ENCODE measurements around the gene TM9SF3.
"Not testable (repeated sequence)": the region's sequence is repeated elsewhere in the genome, so short reads cannot be mapped to it uniquely, and the experiment has no call there.

TM9SF3 gene

DNA sequence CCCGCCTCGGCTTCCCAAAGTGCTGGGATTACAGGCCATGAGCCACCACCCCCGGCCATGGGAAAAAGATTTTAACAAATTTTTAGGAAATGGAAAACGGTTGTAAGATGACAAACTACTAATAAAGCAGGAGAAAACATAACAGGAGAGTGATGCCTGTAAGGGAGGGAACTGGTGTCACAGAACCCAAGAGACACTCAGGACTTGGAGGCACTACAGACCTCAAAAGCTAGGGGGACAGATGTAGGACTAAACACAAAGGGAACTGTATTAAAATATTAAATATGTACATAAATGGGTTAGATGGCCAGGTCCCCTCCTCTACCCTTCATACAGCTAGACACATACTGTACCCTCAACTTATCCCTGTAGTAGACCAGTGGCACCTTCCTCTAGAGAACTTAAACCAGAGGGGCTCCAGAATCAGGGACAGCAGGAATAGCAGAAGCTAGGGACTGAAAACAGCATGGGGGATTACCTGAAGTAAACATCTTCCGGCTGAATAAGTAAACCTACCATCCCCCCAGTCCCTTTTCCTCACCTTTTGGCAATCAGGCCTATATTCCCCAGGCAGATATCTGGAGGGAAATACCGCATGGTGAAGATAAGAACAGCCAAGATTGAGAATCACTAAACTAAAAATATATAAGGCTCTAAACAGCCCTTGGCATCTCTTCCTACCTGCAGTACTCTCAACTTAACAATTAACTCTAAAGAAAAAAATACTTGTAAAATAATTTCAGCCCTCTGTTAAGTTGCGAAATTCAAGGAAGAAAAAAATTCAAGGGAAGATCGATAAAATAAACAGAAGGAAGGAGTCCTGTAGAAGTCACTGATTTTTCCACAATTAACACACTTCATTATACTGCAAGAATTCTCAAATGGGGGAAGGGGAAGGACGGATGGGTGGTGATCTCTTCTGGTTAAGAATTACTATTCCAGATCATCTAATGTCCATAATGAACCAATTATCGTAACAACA is 15.5 kb downstream of the TM9SF3 start:
- in situ Hi-C loops (cut with MboI; ENCODE audit: low sequenced_read_pairs) = no loop called here

DNA sequence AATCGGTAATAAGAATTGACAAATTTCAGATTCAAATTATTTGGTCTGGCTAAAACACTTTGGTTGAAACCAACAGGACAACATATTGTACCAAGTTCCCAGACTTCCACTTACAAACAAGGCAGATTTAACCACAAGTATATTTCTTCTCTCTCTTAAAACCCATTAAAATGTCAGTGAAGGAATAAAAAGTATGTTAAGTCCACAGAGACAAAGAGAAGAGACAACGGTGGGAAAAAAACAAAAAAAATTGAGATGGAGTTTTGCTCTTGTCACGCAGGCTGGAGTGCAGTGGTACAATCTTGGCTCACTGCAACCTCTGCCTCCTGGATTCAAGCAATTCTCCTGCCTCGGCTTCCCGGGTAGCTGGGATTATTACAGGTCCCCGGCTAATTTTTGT is 16.3 kb downstream of the TM9SF3 start:
- in situ Hi-C loops (cut with MboI; ENCODE audit: low sequenced_read_pairs) = no loop called here

DNA sequence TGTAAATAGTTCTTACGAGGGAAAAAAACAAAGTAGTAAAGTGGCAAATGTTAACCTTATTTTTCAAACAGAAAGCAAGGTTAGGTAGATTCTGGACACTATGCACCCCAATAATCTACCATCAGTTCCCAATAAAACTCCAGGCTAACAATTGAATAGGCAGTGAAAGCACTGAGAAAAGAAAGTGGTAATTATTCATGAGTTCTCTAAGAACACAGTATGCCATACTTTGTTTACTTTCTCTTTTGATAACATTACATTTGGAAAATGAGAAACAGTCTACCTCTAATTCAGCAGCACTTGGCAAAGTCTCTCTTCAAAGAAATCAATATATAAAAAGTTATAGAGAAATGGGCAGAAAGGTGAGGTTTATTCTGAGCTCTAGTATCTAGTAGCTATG is 18.4 kb downstream of the TM9SF3 start:
- in situ Hi-C loops (cut with MboI; ENCODE audit: low sequenced_read_pairs) = no loop called here

DNA sequence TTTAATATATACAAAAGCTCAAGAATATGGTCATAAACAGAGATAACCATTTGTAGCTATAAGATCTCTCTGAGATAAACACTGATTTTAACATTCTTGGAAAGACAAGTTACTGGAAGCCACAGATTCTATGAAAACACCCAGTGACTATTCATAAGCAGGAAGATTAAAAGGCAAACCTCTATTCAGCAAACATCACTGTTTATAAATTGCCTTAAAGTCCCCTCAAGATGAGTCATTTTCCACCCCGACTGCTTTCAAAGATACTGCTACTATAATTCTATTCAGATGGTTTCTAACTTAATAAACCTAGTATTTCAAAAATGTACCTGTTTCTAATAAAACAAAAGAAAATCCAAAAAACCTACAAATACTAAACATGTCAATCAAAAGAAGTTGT is 21.0 kb downstream of the TM9SF3 start:
- in situ Hi-C loops (cut with MboI; ENCODE audit: low sequenced_read_pairs) = no loop called here

DNA sequence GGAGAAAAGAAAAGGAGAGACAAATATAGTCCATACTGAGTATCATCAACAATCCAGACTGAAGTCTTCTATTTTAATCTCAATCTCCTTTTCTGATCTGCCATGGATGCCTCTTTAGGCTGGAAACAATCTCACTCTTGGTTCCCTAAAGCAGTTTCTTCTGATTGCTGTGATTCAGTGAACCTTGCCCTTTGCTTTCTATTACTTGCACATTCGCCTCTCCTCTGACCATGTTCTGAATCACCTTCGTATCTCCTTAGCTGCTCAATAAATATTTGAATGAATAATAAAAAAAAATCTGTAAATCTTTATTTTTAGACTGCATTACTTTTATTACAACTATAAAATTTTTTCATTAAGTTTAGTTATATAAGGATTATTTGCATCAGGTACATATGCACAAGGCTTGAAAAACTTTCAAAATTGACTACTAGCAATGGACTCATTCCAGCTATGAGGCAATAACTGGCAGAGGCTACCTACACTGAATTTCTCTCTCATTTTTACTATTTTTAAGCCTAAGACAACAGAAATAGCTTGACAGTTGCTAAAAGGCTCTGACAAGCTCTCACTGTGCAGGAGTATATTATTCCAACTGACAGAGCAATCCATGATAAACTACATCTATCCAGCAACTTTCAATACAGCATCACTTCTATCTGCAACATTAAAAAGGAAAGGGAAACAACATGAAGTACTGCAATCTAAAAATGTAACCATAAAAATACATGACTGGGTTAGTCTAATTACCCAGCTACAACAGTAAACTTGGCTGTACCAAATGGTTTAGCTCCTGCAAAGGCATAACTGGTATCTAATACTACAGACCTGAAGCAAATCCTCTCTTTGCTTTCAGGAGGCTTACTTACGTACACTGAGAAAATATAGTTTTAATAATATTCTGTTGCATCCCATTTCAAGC is 25.6 kb downstream of the TM9SF3 start:
- in situ Hi-C loops (cut with MboI; ENCODE audit: low sequenced_read_pairs) = no loop called here

DNA sequence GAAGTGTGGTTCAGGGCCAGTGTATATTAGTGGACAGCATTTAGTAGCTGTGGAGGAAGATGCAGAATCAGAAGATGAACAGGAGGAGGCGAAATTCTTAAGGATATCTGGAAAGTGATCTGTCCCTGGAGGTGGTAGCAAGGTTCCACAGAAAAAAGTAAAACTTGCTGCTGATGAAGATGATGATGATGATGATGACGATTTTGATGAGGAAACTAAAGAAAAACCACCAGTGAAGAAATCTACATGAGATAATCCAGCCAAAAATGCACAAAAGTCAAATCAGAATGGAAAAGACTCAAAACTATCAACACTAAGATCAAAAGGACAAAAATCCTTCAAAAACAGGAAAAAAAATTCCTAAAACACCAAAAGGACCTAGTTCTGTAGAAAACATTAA is 26.3 kb downstream of the TM9SF3 start:
- in situ Hi-C loops (cut with MboI; ENCODE audit: low sequenced_read_pairs) = no loop called here

DNA sequence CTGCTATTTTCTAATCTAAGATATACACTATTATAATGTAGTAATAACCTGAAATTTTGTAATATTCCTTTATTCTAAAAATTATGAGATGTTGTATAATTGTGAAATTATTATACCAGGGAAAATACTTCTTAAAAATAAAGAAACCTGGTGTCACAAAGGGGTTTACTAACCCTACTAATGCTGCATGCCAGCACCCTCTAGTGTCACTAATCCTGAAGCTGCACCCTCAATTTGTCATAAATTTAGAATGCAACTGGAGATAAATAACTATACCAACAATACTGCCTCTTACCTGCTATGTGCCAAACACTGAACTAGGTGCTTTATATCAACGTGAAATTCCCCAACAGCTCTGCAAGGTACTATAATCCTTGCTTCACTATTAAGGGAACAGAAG is 30.8 kb downstream of the TM9SF3 start:
- in situ Hi-C loops (cut with MboI; ENCODE audit: low sequenced_read_pairs) = no loop called here

DNA sequence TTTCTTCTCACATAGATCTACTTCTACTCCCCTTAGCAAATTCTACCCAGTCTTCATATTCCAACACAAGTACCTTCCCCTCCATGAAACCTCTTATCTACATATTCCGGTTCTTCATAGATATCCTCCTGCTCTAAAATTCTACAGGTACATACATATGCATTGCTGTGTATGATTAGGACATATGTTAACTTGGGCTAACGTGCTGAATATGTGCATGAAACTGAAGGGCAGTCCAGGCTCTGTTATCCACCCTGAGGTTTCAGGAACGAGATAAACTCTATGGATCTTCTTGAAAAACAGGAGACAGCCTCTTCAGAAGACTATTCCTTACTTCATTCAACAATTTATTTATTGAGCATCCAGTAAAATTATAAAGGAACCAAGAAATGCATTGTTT is 31.5 kb downstream of the TM9SF3 start:
- in situ Hi-C loops (cut with MboI; ENCODE audit: low sequenced_read_pairs) = no loop called here

DNA sequence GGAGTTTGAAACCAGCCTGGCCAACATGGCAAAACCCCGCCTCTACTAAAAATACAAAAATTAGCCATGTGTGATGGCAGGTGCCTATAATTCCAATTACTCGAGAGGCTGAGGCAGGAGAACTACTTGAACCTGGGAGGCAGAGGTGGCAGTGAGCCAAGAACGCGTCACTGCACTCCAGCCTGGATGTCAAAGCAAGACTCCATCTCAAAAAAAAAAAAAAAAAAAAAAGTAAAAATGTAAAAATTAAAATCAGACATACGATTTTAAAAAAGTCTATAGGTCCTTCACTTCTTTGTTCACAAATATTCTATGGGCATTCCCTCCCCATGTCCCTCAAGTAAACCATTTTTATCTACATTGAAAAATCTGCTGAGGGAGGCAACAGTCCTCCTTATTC is 38.2 kb downstream of the TM9SF3 start:
- in situ Hi-C loops (cut with MboI; ENCODE audit: low sequenced_read_pairs) = no loop called here

DNA sequence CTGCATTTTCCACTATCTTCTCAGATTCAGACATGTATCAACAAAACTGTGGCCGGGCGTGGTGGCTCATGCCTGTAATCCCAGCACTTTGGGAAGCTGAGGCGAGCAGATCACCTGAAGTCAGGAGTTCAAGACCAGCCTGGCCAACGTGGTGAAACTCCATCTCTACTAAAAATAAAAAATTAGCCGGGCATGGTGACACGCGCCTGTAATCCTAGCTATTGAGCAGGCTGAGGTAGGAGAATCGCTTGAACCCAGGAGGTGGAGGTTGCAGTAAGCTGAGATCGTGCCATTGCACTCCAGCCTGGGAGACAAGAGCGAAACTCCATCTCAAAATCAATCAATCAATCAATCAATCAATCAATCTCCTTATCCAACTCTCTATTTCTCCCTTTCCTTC is 41.3 kb downstream of the TM9SF3 start:
- in situ Hi-C loops (cut with MboI; ENCODE audit: low sequenced_read_pairs) = not testable (repeated sequence)

DNA sequence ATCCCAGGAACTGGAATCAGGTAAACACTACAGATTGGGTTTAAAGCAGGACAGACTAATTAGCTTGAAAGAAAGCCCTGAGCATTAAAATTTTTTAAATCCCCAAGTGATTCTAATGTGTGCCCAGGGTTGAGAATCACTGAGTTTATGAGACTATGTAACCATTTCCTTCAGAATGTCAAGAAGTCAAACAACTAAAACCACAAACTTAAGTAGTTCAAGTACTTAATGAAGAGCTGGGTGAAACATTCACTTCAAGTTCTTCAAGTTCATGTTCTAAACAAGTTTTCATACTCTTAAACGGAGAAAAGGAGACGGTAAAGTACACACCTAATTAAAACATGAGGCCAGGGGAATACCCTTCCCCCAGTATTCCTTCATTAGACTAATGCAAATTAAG is 44.9 kb downstream of the TM9SF3 start:
- in situ Hi-C loops (cut with MboI; ENCODE audit: low sequenced_read_pairs) = no loop called here

DNA sequence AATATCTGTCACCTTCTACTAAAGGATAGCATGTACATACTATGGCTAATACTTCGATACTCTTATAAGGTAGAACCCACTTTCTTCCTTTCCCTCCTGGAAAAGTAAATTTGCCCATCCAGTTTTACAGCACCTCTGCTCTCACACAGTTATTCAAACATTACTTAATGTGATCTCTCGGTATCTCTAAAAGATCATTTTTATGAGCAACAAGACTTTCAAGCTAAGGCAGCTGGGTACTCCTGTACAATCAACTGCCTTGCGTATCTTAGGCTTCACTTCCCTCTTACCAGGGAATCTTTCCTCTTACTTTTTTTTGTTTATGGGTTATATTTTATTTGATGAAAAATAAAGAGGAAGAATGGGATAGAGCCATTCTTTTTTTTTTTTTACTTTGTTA is 46.6 kb downstream of the TM9SF3 start:
- in situ Hi-C loops (cut with MboI; ENCODE audit: low sequenced_read_pairs) = no loop called here

DNA sequence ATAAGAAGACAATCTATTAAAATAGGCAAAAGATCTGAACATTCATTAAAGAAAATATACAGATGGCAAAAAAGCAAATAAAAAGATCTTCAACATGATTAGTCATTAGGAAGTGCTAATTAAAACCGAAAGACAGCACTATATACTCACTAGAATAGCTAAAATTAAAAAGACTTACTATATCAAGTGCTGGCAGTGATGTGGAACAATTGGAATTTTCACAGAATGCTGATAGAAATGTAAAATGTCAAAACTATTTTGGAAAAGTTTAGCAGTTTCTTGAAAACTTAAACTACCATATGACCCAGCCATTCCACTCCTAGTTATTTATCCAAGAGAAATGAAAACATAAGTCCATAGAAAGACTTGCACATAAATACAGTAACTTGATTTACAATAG is 48.1 kb downstream of the TM9SF3 start:
- in situ Hi-C loops (cut with MboI; ENCODE audit: low sequenced_read_pairs) = no loop called here

DNA sequence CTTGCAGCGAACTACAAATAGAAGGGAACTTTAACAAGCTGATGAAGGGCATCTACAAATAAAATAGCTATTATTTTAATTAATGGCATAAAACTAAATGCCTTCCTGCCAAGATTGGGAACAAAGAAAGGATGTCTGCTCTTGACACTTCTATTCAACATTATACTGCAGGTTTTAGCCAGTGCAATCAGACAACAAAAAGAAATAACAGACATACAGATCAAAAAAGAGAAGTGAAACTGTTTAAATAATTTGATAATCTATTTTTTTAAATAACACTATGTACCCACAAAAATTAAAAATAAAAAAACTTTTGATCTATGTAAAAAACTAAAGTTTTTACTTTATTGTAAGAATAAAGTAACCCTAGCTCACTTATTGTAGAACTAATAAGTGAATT is 50.7 kb downstream of the TM9SF3 start:
- in situ Hi-C loops (cut with MboI; ENCODE audit: low sequenced_read_pairs) = no loop called here

DNA sequence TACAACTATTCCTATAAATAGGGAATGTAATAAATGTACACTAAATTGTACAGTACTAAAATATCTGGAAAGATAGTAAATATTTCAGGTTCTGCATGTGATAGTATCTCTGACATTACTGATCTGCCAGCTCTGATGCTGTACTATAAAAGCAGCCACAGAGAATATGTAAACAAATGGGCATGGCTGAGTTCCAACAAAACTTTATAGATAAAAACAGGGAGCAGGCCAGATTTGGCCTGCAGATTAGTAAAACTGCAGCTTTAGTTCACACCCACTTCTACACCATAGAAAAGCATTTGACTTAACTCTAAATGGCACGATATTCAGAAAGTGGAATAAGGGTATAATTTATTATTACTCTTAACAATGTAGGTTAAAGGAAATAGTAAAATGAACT is 54.3 kb downstream of the TM9SF3 start:
- in situ Hi-C loops (cut with MboI; ENCODE audit: low sequenced_read_pairs) = no loop called here

DNA sequence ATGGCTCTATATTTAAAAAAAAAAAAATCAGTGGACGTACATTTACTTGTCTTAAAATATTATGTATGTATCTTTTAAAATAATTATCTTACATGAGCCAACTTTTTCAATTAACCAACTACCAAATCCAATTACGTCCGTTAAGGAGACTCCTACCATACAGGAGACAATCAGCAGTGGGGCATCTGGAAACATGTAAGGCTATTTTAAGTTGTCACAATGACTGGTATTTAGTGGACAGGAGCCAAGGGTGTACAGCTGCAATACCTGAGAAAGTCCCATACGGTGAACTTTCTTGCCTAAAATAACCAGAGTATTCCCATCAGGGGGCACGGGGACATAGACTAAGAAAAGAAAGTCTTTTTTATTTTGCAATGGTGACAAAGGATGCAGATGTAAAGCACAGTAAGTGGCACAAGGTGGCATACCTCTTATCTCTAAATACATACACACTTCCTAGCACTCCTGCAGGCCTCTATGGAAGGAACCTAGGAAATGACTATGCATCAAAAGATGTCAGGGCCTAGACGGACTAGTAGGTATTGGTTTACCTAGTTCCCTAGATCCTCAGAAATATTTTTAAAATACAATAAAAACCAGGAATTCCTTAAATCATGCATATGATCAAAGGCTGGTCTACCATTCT is 57.1 kb downstream of the TM9SF3 start:
- in situ Hi-C loops (cut with MboI; ENCODE audit: low sequenced_read_pairs) = no loop called here

DNA sequence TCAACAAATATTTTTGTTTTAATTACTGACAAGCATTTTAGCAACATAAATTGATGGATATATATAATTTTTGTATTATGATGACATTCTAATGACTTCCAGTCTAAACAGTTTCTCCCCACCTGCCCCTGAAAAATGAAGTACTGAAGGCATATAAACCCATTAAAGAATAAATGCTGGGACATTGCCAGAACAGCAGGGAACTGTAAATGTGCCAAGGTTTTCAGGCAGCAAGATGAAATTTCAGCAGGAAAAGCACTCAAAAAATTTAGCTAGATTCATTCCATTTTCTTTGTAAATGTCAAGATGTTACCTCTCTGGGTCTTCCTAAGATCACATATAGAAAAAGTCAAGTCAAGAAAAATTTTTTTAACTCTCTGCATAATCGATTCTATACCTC is 62.1 kb downstream of the TM9SF3 start:
- in situ Hi-C loops (cut with MboI; ENCODE audit: low sequenced_read_pairs) = no loop called here

DNA sequence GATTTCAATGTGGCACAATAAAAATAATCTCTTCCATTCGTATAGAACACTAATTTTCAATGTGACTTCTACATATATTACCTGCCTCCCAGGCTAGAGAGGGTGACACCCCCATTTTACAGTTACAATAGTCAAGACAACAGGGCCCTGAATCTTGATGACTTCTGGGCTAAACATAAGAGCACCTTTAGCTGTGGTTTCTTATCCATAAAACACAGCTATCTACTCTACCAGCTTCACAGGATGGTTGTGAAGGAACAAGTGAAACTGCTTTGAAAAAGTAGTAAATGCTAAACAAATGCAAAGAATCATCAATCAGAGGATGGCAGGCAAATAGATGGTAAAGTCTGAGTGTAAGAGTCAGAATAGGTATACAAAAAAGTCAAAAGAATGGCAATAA is 69.5 kb downstream of the TM9SF3 start:
- in situ Hi-C loops (cut with MboI; ENCODE audit: low sequenced_read_pairs) = no loop called here

DNA sequence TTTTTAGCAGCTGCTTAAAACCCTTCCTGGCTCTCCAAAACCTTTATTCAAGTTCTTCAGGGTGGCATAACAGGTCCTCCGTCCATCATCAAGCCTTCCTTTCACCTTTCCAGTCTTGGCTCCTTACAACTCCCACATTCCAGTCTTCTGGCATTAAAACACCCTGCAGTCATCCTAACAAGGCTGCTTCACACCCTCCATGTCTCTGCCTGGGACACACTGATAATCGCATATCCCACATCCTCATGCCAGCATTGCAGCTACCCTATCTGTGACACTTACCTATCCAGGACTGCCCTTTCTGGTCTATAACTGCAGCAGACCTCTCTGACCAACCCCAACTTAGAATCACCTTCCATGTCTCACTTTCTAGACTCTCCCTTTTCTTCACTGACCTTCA is 70.5 kb downstream of the TM9SF3 start:
- in situ Hi-C loops (cut with MboI; ENCODE audit: low sequenced_read_pairs) = no loop called here

DNA sequence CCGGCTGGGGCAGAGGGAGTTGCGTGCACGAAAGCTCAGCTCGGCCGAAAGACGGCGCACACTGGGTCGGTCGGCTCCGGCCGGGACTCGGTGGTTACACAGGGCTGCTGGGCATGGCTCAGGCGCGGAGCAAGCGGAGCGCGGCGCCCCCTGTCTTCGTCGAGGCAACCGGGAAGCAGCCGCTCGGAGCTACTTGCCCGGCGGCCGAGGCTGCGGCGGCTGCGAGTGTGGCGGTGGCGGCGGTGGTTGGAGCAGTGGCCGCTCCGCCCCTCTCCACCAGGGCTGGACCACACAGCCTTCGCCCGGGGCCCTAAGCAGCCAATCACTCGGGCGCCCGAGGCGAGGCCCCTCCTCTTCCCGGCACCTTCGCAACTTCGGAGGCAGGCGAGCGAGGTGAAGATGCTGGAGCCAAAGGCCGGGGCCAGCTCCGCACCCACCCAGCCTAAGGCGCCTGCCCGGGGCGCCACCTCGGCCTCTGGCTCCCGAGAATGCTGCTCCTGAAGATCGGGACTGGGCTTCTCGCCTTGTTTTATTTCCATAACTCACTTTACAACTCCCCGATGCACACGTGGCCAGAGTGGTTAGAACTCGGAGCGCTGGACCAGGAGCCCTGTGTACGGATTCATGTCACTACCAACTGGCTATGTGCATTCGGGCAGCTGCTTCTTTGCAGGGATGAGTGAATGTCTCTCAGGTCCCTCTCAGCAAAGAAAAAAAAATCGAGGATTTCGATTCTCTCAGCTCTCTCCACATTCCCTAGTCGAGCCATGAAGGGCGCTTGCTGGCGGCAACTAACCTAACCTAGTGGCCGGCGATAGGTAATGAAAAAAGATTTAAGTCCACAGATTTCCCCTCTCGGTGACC is 72.9 kb downstream of the TM9SF3 start, which contains the start of gene TLL2:
TLL2 (minus strand) TSS at position 229 of the 864 bp plus-strand sequence. CDS start 241 bp downstream, outside the sequence.
- in situ Hi-C loops (cut with MboI; ENCODE audit: low sequenced_read_pairs) = no loop called here
